HG02571 (cell line): ENCODE results near the gene PRSS21.

Experiments
- ATAC-seq: cut with Tn5 transposase; IDR thresholded peaks from one replicate; pipeline ENCODE4 v1.9.1; 2021; ENCODE audit warnings: mild to moderate bottlenecking, moderate library complexity; ENCODE audit not compliant: unreplicated experiment

PRSS21 gene

DNA sequence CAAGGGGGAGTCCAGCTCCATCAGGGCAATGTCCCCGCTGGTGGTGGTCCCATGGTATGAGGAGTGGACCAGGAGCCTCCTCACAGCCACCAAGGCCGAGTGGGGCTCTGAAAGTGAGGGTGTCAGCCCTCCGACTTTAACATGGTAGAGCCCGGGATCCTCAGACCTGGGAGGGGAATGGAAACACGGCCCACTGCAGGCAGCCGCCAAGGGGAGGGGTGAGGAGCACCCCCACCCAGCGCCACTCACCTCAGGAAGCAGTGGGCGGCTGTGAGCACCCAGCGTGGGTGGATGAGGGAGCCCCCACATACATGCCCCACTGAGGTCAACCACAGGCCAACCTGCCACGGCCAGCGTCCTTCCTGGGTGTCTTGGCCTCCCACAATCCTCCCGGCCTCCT, 23.9 kb downstream of the PRSS21 start:
- ATAC-seq: no peak

- ATAC-seq: no peak
These were observed 24.7 kb downstream of the PRSS21 start for GRCh38 chr16:2841606-2842339.

DNA sequence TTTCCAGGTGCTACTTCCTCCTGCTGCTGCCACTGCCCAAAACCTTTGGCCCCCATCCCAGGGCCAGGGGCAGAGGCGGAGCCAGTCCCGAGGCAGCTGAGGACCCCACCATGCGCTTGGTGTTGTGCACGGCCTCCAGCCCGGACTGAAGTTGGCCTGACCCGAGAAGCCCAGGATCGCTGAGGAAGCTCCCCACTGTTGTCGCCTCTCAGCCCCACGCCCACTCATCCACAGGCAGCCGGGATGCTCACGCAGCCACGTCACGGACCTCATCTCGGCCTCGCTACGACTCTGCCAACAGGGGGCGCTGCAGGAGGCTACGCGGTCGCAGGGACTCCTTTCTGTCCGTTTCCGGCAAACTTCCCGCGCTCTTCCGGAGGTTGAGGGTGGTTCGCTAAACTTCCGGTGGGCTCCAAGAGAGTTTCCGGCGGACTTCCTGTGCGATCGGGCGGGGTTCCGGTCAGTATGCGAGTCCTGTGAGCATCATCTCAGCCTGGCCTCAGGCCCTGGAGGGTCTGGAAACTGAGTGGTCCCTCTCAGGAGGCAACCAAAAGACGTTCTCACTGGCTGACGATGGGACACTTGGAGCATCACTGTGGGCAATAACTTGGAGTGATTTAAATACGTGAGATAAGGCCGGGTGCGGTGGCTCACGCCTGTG, 25.4 kb downstream of the PRSS21 start:
- no peak for ATAC-seq

DNA sequence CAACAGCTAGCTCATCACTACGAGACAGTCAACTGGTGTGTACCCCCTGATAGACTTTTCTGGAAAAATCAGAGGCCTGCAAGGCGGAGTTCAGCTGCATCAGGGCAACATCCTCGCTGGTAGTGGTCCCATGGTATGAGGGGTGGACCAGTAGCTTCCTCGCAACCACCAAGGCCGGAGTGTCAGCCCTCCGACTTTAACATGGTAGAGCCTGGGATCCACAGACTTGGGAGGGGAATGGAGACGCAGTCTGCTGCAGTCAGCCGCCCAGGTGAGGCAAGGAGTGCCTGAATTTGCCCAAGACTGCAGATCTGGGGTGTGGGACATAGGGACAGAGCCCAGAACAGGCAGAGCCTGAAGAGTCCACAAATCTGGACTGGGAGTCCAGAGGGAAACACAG, 26.5 kb downstream of the PRSS21 start:
- ATAC-seq: no peak

- no peak for ATAC-seq
These were observed 28.1 kb downstream of the PRSS21 start for GRCh38 chr16:2845116-2845515.

- no peak for ATAC-seq
These were observed 29.7 kb downstream of the PRSS21 start for GRCh38 chr16:2846511-2847310.

GRCh38 chr16:2848933-2849725, 32.1 kb downstream of the PRSS21 start:
- ATAC-seq: no peak

- no peak for ATAC-seq
These were observed 35.1 kb downstream of the PRSS21 start for GRCh38 chr16:2852003-2852730.

- ATAC-seq: no peak
These were observed 35.9 kb downstream of the PRSS21 start for GRCh38 chr16:2852731-2853507.

- no peak for ATAC-seq
These were observed 36.6 kb downstream of the PRSS21 start for GRCh38 chr16:2853531-2854073.

DNA sequence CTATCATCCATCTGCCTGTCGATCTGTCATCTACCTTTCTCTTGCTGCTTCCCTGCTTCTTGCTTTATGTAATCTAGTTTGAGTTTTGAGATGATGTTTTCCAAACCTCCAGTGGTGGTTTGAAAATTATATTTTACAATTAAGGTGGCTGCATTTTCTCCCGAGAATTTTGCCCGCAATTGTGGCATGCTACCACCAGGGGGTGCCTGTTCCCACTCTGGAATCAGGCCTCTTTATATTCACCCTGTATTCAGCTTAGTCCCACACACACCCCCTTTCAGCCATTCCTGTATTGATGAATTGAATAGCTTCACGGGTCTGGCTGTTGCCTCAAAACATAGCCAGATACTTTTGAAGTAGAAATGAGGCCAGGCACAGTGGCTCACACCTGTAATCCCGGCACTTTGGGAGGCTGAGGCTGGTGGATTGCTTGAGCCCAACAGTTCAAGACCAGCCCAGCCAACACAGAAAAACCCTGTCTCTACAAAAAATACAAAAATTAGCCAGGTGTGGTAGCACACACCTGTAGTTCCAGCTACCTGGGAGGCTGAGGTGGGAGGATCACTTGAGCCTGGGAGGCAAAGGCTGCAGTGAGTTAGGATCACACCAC, 37.8 kb downstream of the PRSS21 start:
- no peak for ATAC-seq

DNA sequence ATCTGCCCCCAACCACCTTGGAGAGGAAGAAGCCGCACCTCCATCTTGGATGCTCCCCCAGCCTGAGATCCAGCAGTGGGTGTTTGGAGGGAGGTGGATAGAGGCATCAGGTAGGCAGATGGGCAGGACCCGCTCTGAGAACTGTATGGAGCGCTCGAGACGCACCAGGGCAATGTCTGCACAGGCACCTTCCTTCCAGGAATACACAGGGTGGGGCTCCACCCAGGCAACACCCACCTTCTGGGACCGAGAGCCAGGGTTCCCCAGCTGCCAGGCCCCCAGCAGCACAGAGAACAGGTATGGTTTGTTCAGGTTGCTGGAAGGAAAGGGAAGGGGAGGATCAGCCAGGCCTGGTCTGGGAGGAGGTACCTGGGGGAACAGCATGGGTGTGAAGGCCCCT, 38.5 kb downstream of the PRSS21 start:
- no peak for ATAC-seq

GRCh38 chr16:2856061-2856670, 39.1 kb downstream of the PRSS21 start:
- no peak for ATAC-seq

DNA sequence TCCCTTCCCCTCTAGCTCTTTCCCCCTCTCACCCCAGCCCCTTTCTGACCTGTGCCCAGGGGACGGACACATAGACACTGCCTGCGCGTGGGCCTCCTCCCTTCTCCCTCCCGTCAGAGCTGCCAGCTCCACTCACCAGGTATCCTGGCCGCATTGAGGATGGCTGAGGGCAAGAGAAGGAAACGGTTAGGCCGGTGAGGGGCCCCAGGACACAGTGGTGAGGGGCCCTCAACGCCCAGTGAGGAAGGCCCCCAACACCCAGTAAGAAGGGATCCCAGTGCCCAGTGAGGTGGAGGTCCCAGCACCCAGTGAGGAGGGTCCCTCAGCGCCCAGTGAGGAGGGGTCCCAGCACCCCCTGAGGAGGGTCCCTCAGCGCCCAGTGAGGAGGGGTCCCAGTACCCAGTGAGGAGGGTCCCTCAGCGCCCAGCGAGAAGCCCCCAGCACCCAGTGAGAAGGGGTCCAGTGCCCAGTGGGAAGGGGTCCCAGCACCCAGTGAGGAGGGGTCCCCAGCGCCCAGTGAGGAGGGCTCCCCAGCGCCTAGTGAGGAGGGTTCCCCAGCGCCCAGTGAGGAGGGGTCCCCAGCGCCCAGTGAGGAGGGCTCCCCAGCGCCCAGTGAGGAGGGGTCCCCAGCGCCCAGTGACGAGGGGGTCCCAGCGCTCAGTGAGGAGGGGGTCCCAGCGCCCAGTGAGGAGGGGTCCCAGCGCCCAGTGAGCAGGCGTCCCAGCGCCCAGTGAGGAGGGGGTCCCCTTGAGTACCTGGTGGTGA, 39.8 kb downstream of the PRSS21 start:
- no peak for ATAC-seq

- no peak for ATAC-seq
These were observed 40.6 kb downstream of the PRSS21 start, which contains the start of gene PRSS22 for GRCh38 chr16:2857451-2858244. TSS of gene PRSS22 (minus strand) at chr16:2858170. CDS start at chr16:2858104, 66 bp downstream.

GRCh38 chr16:2858245-2859025, 41.4 kb downstream of the PRSS21 start:
- ATAC-seq: no peak
